ENCODE measurements around the gene DIP2C.
"Not testable (repeated sequence)": the region's sequence is repeated elsewhere in the genome, so short reads cannot be mapped to it uniquely, and the experiment has no call there.

The DIP2C gene

DNA sequence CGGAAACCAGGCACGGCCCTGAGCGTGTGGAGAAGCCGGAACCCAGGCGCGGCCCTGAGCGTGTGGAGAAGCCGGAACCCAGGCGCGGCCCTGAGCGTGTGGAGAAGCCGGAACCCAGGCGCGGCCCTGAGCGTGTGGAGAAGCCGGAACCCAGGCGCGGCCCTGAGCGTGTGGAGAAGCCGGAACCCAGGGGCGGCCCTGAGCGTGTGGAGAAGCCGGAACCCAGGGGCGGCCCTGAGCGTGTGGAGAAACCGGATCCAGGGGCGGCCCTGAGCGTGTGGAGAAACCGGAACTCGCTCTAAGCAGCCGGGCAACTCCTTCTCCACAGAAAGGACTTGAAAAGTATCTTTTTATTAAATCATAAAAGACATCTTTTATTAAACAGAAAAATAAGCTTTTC lies 388.9 kb downstream of the DIP2C start:
- not testable (repeated sequence) for DNase-seq (ENCODE audit: low spot score)

GRCh38 chr10:299969-300368 lies 389.5 kb downstream of the DIP2C start:
- no peak for DNase-seq (ENCODE audit: low spot score)

DNA sequence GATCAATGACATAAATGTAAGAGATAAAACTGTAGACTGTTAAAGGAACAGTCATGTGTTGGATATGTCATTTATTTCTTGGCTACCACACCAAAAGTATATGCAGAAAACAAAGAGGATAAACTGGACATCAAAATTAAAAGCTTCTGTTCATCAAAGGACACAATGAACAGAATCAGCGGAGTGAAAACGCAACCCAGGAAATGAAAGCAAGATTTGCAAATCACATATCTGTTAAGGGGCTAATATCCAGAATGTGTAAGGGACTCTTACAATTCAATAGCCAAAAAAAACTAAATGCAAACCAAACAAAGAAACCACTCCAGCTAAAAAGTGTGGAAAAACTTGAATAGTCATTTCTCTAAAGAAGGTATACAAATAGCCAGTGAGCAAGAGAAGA lies 390.0 kb downstream of the DIP2C start:
- DNase-seq (ENCODE audit: low spot score) = no peak

DNA sequence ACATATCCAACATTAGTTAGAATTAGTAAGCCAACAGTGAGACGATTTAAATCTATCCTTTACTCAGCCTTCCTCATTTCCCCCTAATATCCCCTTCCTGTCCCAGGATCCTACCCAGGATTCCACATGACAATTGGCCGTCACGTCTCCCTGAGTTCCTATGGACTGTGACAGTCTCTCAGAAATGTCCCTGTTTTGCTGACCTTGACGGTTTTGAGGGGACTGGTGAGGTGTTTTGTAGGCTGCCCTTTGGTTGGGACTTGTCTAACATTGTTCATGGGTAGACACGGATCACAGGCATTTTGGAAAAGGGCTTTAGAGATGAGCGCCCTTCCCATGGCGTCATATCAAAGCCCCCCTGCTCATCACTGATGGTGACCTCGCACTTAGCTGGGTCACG lies 391.4 kb downstream of the DIP2C start:
- no peak for DNase-seq (ENCODE audit: low spot score)

GRCh38 chr10:297567-297966 lies 391.9 kb downstream of the DIP2C start:
- no peak for DNase-seq (ENCODE audit: low spot score)

DNA sequence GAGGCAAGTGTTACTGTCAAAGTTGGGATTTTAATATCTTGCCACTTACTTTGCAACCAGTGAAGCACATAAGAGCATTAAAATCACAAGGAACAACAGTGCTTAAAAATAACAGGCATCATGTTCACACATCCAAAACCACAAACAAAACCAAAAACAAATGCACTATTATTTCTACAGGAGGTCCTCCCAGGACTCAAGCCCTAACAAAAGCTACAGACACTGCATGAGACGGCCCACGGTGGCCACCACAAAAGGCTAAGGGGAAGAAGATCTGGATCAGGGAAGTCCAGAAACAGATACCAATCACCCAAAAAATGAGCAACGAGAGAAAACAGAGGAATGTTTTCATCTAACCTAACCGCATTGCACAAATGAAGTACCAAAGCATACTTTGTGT lies 395.8 kb downstream of the DIP2C start:
- DNase-seq (ENCODE audit: low spot score) = no peak

GRCh38 chr10:290026-290725 lies 399.3 kb downstream of the DIP2C start:
- DNase-seq (ENCODE audit: low spot score) = no peak

DNA sequence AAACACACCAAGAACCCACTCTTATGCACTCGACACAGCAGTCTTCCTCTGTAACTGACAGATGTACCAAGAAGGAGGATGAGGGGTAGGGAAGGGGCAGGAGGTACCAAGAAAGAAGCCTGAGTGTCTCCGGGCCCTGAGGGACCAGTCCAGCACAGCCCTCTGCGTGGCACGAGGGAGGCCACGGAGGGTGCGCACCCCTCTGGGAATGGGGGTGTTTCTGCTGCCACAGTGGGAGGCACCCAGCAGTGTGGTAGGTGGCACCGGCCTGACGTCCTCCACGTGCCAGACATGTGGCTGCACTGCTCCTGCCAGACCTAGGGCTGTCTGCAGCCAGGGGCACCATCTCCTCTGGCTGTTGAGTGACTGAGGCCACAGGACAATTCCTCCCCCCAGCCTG lies 399.9 kb downstream of the DIP2C start:
- DNase-seq (ENCODE audit: low spot score) = no peak

DNA sequence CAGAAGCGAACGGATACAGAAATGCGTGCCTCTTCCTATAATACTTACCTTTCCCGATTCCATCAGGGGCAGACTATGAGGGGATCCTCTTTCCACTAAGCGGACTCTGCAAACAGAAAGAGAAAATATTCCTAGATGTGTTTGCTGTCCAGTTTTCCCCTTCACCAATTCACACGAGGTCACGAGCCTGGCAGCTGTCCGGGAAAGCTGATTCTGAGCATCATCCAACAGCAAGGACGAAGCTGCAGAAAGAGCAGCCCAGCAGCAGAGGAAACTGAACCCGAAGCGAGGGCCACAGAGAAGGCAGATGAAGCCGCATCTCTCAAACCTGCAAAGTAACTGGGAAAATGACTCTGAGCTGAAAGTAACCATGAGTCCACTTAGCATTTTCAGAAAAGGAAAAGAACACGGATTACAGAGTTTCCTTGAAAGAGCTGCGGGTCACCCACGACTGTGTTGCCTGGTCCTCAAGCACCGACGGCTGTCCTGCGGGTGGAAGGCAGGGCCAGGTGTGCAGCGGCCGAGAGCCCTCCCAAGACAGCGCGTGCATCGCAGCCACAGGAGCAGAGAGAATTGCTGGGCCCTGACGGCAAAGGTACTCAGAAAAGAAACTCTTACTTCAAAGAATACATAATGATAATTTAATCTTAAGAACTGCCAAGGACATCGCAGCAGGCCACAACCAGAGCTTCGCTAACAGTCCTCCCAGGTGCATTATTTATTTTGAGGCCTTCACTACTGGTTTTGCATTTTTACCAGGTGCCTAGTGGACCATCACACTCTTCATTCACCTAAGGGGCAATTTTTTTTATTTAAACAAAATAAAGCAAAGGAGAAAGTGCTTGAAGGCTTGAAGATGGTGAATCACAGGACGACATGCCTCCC lies 400.9 kb downstream of the DIP2C start:
- no peak for DNase-seq (ENCODE audit: low spot score)

DNA sequence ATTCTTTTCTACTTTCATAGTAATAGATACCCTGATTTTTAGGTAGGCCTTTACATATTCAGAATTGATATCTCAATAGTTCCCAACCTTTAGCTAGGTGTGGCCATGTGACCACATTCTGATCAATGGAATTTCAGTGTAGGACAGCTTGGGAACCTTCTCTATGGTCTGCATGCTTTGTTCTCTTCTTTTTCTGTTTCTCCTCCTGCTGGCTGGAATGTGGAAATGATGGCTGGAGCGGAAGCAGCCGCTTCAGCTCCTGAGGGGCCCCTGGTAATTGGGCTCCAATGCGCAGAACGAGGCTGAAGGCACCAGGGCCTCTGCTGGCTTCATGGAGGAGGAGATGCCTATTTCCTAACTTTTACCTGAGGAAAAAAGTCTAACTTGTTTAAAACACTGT lies 401.7 kb downstream of the DIP2C start:
- no peak for DNase-seq (ENCODE audit: low spot score)

GRCh38 chr10:287026-287709 lies 402.3 kb downstream of the DIP2C start:
- no peak for DNase-seq (ENCODE audit: low spot score)

GRCh38 chr10:285216-285615 lies 404.3 kb downstream of the DIP2C start:
- no peak for DNase-seq (ENCODE audit: low spot score)

- DNase-seq (ENCODE audit: low spot score) = no peak
Measured at GRCh38 chr10:283916-284356, 405.5 kb downstream of the DIP2C start.

DNA sequence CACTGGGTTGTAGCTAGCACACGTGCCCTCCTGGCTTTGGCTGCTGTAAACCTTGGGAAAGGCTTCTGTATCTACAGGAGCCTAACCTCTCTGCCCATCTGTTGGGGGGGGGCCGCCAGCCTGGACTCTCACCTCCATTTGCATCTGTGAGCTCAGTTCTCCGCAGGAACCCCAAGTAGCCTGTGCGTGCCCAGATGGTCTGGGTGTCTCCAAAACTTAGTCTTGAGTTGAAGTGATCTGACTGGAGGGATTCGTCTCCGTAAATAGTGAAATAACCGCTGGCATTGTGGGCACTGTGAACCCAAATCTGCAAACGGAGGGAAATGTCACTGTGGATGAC lies 406.4 kb downstream of the DIP2C start:
- no peak for DNase-seq (ENCODE audit: low spot score)

- no peak for DNase-seq (ENCODE audit: low spot score)
Measured at GRCh38 chr10:282294-283139, 407.0 kb downstream of the DIP2C start.

GRCh38 chr10:279655-280054 lies 409.8 kb downstream of the DIP2C start:
- DNase-seq (ENCODE audit: low spot score) = no peak

DNA sequence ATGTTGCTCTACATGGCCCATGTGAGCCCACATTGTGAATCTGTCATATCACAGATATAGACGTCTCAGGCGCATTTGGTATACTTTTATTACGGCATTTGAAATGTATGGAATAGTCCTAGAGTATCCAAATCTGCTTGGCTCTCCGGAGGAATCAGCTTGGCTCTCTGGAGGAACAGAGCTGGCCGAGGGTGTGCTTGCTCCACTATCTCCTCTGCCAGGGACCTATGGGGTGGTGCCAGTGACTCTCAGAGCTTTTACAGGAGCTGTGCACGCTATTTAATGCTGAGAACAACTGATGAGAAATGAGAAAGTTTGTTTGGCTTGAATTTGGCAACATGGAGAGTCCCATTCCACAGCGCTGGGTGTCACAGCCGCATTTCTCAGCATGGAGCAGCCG lies 410.2 kb downstream of the DIP2C start:
- DNase-seq (ENCODE audit: low spot score) = no peak

GRCh38 chr10:278707-279106 lies 410.8 kb downstream of the DIP2C start:
- DNase-seq (ENCODE audit: low spot score) = no peak

DNA sequence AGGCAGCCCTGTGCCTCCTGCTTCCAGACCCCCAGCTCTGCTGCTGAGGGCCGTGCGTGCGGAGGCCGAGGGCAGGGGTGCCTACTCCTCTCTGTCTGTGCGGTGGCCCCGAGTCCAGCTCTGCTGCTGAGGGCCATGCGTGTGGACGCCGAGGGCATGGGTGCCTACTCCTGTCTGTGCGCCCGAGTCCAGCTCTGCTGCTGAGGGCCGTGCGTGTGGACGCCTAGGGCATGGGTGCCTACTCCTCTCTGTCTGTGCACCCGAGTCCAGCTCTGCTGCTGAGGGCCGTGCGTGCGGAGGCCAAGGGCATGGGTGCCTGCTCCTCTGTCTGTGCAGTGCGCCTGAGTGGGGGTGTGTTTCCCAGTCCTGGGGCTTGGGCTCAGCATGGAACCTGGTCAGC lies 411.5 kb downstream of the DIP2C start:
- DNase-seq (ENCODE audit: low spot score) = no peak

DNA sequence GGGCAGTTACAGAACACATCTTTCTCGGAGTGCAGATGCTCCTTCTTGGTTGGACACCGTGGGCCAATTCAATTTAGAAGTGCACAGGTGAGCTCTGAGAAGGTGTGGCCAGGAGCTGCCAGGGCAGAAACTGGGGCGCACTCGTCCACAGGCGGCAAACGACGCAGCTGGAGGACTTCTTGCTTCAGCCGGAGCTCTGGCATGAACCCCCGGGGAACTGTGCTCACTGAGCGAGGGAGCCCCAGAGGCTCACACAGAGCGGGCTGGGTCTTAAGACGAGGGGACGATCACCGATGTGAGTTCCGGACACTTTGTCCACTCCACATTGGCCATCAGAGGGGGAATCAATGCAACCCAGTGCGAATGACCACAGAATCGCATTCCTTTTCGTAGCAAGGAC lies 413.8 kb downstream of the DIP2C start:
- DNase-seq (ENCODE audit: low spot score) = no peak

GRCh38 chr10:274866-275265 lies 414.6 kb downstream of the DIP2C start:
- no peak for DNase-seq (ENCODE audit: low spot score)

- DNase-seq (ENCODE audit: low spot score) = no peak
Measured at GRCh38 chr10:273088-273487, 416.4 kb downstream of the DIP2C start.

Measured in SW480 (cell line).